GM12873 (cell line): ENCODE data around the gene SPATA9.

Source experiments
- TF ChIP-seq, protein P1 (sequence below): IDR thresholded peaks from 2 replicates; pipeline ENCODE4 v1.5.1; 2012; ENCODE audit warnings: low read depth, mild to moderate bottlenecking, moderate library complexity, low read length, control low read depth; ENCODE audit not compliant: insufficient read depth; ENCODE audit errors: missing control alignments

Gene SPATA9

DNA sequence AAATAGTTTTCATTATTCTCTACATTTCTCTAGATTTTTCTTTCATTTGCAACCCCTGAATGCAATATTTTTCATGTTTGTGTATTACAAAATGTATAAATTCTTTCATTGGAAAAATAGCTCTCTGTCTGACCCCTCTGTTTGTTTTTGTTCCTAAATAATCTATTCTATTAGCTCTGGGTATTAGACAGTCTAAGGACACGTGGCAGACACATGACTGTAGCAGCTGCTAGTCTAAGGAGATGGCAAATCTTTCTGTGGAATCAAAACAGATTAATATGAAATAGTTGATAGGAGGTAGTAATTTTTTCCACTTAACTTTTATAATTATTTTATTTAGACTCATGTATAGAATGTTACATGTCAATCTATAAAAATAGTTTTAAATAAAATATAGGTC lies 21.4 kb upstream of the SPATA9 start:
- TF ChIP-seq, protein P1, sequence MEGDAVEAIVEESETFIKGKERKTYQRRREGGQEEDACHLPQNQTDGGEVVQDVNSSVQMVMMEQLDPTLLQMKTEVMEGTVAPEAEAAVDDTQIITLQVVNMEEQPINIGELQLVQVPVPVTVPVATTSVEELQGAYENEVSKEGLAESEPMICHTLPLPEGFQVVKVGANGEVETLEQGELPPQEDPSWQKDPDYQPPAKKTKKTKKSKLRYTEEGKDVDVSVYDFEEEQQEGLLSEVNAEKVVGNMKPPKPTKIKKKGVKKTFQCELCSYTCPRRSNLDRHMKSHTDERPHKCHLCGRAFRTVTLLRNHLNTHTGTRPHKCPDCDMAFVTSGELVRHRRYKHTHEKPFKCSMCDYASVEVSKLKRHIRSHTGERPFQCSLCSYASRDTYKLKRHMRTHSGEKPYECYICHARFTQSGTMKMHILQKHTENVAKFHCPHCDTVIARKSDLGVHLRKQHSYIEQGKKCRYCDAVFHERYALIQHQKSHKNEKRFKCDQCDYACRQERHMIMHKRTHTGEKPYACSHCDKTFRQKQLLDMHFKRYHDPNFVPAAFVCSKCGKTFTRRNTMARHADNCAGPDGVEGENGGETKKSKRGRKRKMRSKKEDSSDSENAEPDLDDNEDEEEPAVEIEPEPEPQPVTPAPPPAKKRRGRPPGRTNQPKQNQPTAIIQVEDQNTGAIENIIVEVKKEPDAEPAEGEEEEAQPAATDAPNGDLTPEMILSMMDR, result no peak

DNA sequence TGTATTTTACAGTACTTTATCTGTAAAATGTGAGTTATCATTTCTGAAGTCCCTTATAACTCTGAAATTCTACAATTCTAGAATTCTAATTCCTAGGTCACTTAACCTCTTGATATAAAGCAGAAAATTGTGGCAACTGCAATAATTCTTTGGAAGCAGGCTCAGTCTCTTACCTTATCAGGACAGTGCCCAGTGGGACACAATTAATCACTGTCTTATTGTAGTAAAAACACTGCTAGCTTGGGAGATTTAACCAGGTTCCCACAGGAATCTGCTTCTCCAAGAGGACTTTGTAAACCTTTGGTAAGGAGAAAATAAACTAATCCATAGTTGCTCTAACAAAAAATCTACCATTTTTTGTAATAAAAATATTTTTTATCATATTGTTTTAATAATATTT lies 18.3 kb upstream of the SPATA9 start:
- TF ChIP-seq, protein P1, result no peak

DNA sequence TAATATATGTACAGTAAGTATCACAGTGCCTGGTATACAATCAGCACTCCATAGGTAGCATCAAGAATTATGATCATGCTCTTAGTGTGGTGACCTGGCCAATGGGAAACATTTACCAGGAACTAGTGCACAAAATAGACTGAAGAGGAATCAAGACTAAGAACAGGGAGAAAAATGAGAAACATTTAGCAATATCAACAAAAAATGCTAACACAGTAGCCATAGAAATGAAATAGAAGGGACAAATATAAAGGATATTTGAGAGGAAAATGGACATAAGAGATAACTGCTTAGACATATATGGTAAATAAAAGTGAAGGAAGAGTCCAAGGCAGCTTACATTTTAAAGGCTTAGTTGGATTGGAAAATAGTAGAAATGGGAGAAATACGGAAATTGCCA lies 16.5 kb upstream of the SPATA9 start:
- TF ChIP-seq, protein P1, result no peak

DNA sequence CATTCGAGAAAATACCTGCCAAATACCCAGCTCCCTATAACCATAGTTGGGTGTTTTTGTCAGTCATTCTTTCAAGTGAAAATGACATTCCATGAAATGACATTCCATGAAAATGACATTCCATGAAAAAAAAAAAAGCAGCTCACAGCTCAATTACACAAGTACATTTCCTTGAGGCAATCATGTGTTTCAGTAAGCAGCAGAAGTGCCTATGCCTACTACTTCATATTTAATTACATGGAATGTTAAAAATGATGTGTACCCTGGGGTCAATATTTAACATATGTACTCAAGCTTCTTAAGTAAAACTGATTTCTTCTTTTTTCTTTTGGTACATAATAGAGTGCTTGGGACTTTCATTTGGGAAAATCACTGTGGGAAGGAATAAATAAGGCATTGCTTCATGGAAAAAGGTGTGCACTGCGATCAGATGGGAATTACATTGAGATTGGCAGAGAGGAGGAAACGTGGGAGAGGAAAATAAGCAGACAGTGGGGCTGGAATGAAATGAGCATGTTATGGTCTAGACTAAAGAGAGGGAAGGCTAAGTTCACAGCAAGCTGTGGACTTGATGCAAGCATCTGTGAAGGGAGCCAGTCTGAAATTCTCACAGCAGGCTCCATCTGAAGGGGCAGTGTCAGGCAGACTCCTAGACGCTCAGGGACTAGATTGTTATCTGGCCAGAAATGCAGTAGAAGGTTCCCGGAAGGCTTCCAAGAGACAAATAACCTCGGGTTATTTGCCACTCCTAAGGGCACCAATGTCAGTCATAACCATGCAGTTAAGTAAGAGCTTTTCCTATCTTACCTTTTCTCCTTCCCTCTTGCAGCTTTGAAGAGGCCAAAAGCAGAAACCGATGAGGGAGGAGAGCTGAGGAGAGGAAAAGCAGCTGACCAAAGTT lies 15.2 kb upstream of the SPATA9 start:
- TF ChIP-seq, protein P1, result no peak

DNA sequence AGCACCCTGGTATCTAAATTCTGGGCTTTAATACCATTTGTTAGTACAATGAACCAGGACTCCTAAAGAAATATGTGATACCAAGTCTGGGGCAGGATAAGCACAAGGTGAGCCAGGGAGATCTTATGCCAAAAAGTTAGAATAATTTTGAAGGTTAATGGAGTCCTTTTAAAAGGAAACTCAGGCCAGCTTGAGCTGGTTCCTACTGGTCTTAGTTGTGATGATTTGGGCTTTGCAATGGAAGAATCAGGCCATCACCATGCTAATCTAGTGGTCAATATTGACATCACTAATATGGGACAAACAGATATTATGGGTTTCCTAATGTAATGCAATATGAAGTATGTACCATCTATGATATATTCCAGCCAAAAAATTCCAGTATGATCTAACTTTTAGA lies 7.5 kb upstream of the SPATA9 start:
- TF ChIP-seq, protein P1, result no peak

DNA sequence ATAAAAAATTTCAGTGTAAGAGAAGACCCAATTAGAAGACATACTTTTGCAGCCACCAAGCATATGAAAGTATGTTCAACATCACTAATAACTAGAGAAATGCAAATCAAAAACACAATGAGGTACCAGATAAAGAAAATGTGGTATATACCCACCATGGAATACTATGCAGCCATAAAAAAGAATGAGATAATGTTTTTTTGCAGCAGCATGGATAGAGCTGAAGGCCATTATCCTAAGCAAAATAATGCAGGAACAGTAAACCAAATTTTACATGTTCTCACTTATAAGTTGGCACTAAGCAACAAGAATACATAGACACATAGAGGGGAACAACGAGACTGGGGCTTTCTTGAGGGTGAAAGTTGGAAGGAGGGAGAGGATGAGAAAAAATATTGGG lies 6.9 kb upstream of the SPATA9 start:
- TF ChIP-seq, protein P1, result no peak

DNA sequence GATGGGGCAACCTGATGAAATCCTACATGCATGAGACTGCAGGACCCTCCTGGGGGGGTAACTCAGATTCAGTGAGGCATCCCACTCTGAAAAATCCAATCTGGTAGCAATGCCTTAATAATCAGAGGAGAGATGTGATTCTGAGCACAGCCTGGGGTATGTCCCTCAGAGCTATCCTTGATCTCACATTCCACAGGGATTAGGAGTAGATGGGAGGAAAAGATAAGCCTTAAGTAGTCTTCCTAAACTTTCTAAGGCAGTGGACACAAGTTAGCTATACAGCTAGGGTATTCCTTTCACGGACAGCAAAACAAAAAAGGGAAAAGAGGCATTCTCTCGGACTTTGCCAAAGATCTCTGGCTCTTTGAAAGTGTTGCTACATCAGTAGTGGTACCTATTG lies 3.9 kb upstream of the SPATA9 start:
- TF ChIP-seq, protein P1, result no peak
